HCT116 (cell line): ENCODE measurements around the gene BAG1.

ENCODE experiments used
- CEBPB ChIP-seq: IDR thresholded peaks from 2 replicates; pipeline ENCODE4 v1.6.1; 2012; ENCODE audit warnings: low read depth
- CTCF ChIP-seq, 3 experiments: fragments of 200-600 bp in 1 of 3; sonication (generic) in 1 of 3; IDR thresholded peaks in 2 of 3; conservative IDR thresholded peaks in 1 of 3; 2 replicates each; pipeline ENCODE4 v1.5.1; 2012 to 2017; ENCODE audit warnings: low read depth in 2 of 3, low read length in 2 of 3, antibody characterized with exemption in 1 of 3, borderline replicate concordance in 1 of 3, control low read depth in 1 of 3, mild to moderate bottlenecking in 1 of 3, mixed read lengths in 1 of 3, mixed run types in 1 of 3, moderate library complexity in 1 of 3; ENCODE audit not compliant: insufficient read depth in 1 of 3
- EZH2 ChIP-seq: fragments of 200-600 bp; sonication (generic); IDR thresholded peaks from 2 replicates; pipeline ENCODE4 v1.6.1; 2017; ENCODE audit warnings: antibody characterized with exemption, mixed run types
- JUND ChIP-seq: IDR thresholded peaks from 2 replicates; pipeline ENCODE4 v1.6.1; 2012
- MAX ChIP-seq: IDR thresholded peaks from 2 replicates; pipeline ENCODE4 v1.6.1; 2012
- POLR2A ChIP-seq: IDR thresholded peaks from 2 replicates; pipeline ENCODE4 v1.7.0; 2011; ENCODE audit warnings: borderline replicate concordance; ENCODE audit not compliant: insufficient read depth, insufficient read length; ENCODE audit errors: extremely low read depth
- POLR2AphosphoS5 ChIP-seq: IDR thresholded peaks from 2 replicates; pipeline ENCODE4 v1.6.1; 2011; ENCODE audit warnings: mild to moderate bottlenecking, low read depth, low read length, moderate library complexity
- RAD21 ChIP-seq: IDR thresholded peaks from 2 replicates; pipeline ENCODE4 v1.6.1; 2012; ENCODE audit warnings: low read depth, mild to moderate bottlenecking
- REST ChIP-seq: IDR thresholded peaks from 2 replicates; pipeline ENCODE4 v1.6.1; 2012; ENCODE audit warnings: low read depth
- SIN3A ChIP-seq: IDR thresholded peaks from 2 replicates; pipeline ENCODE4 v1.6.1; 2012; ENCODE audit warnings: low read depth
- SRF ChIP-seq: IDR thresholded peaks from 2 replicates; pipeline ENCODE4 v1.6.1; 2012; ENCODE audit warnings: low read depth
- ZBTB33 ChIP-seq: IDR thresholded peaks from 2 replicates; pipeline ENCODE4 v1.6.1; 2011; ENCODE audit warnings: mild to moderate bottlenecking, low read length, moderate library complexity; ENCODE audit not compliant: insufficient replicate concordance; ENCODE audit errors: extremely low read depth
- ZNF274 ChIP-seq: fragments of 200-500 bp; sonication (Bioruptor generic); IDR thresholded peaks from 2 replicates; pipeline ENCODE4 v1.6.1; 2014; ENCODE audit warnings: mild to moderate bottlenecking, low read depth, low read length, inconsistent platforms

GRCh38 chr9:33291031-33291397 lies 26.5 kb upstream of the BAG1 start:
- TF ChIP-seq CTCF (IDR thresholded peaks at IDR 0.05 in 2 of 3, conservative IDR thresholded peaks at IDR 0.05 in 1 of 3; ENCODE audit: borderline replicate concordance in 1 of 3, insufficient read depth in 1 of 3, low read depth in 2 of 3, low read length in 2 of 3) (no peak), SIN3A (no peak), EZH2 (no peak), POLR2A (no peak), JUND (no peak), MAX (no peak), REST (no peak), ZBTB33 (no peak), POLR2AphosphoS5 (no peak), ZNF274 (no peak), CEBPB (0 out of 2 replicates have a peak, but pooled peaks have one; percentile 9), SRF (no peak), RAD21 (no peak; the same call in 1 of the 2 replicates)
